ENCODE measurements around the gene BEND6. TPM values are rescaled to one million over a fixed set of nuclear protein-coding genes. Genes with fewer than 3 reads are reported as not detected.

BEND6 gene
- total RNA-seq, 4 donors from 2014 or later: not detected

GRCh38 chr6:57026001-57026400, 71.1 kb downstream of the BEND6 start:
- no peaks in the 10 kb centered on the region for H3K27me3 ChIP-seq
- H3K4me3 ChIP-seq: no peak overlapping the region
- no peaks in the 10 kb centered on the region for H3K4me1 ChIP-seq
- no peaks in the 10 kb centered on the region for H3K9me3 ChIP-seq
- H3K36me3 ChIP-seq: no peaks in the 10 kb centered on the region
- no peak for DNase-seq
- no peak for TF ChIP-seq POLR2A (IDR thresholded peaks at IDR 0.05)
- H3K27ac ChIP-seq: no peak overlapping the region

GRCh38 chr6:57027301-57027700, 72.4 kb downstream of the BEND6 start:
- no peaks in the 10 kb centered on the region for H3K36me3 ChIP-seq
- no peak for DNase-seq
- TF ChIP-seq POLR2A (IDR thresholded peaks at IDR 0.05) (no peak), CTCF (IDR thresholded peaks at IDR 0.05) (no peak)

GRCh38 chr6:57029213-57029612, 74.3 kb downstream of the BEND6 start:
- no peak overlapping the region for H3K4me3 ChIP-seq

More at GRCh38 chr6:57027301-57027700, 72.4 kb downstream of the BEND6 start:
- Histone ChIP-seq H3K9me3 (no peaks in the 10 kb centered on the region), H3K27me3 (no peaks in the 10 kb centered on the region), H3K4me3 (no peak overlapping the region), H3K27ac (no peak overlapping the region), H3K4me1 (no peaks in the 10 kb centered on the region)

GRCh38 chr6:57033228-57033627, 78.3 kb downstream of the BEND6 start:
- no peaks in the 10 kb centered on the region for H3K9me3 ChIP-seq
- no peaks in the 10 kb centered on the region for H3K36me3 ChIP-seq
- H3K27ac ChIP-seq: no peak overlapping the region
- H3K4me3 ChIP-seq: no peak overlapping the region
- no peaks in the 10 kb centered on the region for H3K27me3 ChIP-seq
- DNase-seq: no peak
- no peak for TF ChIP-seq POLR2A (IDR thresholded peaks at IDR 0.05)
- no peak for TF ChIP-seq CTCF (IDR thresholded peaks at IDR 0.05)
- H3K4me1 ChIP-seq: no peaks in the 10 kb centered on the region

More at GRCh38 chr6:57029213-57029612, 74.3 kb downstream of the BEND6 start:
- H3K4me1 ChIP-seq: no peaks in the 10 kb centered on the region
- no peaks in the 10 kb centered on the region for H3K36me3 ChIP-seq
- no peak overlapping the region for H3K27ac ChIP-seq
- DNase-seq: no peak
- no peaks in the 10 kb centered on the region for H3K27me3 ChIP-seq
- no peaks in the 10 kb centered on the region for H3K9me3 ChIP-seq
- no peak for TF ChIP-seq POLR2A (IDR thresholded peaks at IDR 0.05)
- TF ChIP-seq CTCF (IDR thresholded peaks at IDR 0.05): no peak

GRCh38 chr6:57035549-57035948, 80.6 kb downstream of the BEND6 start:
- no peak overlapping the region for H3K27ac ChIP-seq
- no peak overlapping the region for H3K4me3 ChIP-seq
- H3K4me1 ChIP-seq: no peaks in the 10 kb centered on the region
- no peaks in the 10 kb centered on the region for H3K27me3 ChIP-seq
- DNase-seq: no peak
- H3K9me3 ChIP-seq: no peaks in the 10 kb centered on the region
- H3K36me3 ChIP-seq: no peaks in the 10 kb centered on the region
- no peak for TF ChIP-seq POLR2A (IDR thresholded peaks at IDR 0.05)
- TF ChIP-seq CTCF (IDR thresholded peaks at IDR 0.05): no peak

GRCh38 chr6:57038906-57039305, 84.0 kb downstream of the BEND6 start:
- Histone ChIP-seq H3K36me3 (no peaks in the 10 kb centered on the region), H3K27ac (no peak overlapping the region), H3K4me3 (no peak overlapping the region), H3K27me3 (no peaks in the 10 kb centered on the region), H3K4me1 (no peaks in the 10 kb centered on the region), H3K9me3 (no peaks in the 10 kb centered on the region)
- no peak for DNase-seq
- no peak for TF ChIP-seq CTCF (IDR thresholded peaks at IDR 0.05)
- TF ChIP-seq POLR2A (IDR thresholded peaks at IDR 0.05): no peak
